NCI-H2107 treated with DMSO at 0.1 percent for 48 hours (cell line): Measurements from ENCODE around the gene MACC1.

Source experiments
- DNase-seq: peaks from one replicate; lab custom pipeline; 2025; ENCODE audit not compliant: unreplicated experiment; lab: John Stamatoyannopoulos, UW

The MACC1 gene

DNA sequence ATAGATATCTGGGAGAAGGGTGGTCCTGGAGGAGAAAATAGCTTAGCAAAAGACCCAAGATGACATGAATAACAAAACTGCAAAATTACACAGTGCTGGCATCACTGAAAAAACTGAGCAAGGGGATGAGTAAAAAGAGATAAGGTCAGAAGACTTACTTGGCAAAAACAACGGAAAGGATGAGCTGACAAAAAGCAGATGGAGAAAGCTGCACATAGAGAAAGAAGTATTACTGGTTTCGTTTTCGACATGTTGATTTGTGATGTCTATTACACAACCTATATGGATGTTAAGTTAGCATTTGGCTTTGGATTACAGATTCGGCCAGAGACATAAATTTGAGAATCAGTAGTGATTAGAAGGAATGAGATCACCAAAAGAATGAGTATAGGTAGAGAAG is 132.1 kb downstream of the MACC1 start:
- no peak for DNase-seq
